Measurements from ENCODE around the gene RAB44.
A peak's percentile ranks its signal among the peaks of the same experiment; 100 is the strongest.
"Not testable (repeated sequence)": the region's sequence is repeated elsewhere in the genome, so short reads cannot be mapped to it uniquely, and the experiment has no call there.

RAB44 gene, protein sequence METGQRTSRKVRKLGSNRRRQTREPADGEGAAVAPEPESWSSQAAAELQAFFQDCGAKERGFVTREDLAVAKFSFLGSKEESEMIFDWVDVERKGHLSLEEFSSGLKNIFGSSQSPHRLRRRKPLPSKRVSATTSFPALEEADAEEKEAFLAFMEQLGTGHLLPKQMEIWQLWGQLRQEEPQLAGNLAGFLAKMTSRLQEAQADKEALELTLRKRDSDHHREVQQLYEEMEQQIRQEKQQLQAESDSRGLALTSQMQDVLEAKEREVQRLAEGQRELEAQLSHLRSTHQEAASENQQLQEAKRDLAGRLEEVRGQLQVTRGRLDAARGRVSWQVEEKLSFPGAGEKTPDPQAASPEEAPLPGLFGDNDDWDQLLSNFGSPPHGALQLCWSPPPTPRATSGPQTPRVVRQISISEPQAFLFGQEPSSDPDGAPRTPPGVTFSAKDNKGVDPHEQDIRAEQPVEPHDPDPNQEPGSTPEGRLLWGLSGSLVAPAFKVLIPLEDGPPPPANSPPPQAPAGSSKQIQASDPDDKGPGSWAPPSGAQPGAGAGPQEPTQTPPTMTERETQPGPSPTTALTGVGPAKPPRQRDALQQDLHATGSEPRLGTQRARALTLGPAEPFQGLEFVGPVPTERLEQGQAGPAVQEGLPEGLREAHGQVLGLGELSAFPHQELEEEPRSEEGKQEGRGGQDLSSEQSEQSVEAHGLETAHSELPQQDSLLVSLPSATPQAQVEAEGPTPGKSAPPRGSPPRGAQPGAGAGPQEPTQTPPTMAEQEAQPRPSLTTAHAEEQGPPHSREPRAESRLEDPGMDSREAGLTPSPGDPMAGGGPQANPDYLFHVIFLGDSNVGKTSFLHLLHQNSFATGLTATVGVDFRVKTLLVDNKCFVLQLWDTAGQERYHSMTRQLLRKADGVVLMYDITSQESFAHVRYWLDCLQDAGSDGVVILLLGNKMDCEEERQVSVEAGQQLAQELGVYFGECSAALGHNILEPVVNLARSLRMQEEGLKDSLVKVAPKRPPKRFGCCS

DNA sequence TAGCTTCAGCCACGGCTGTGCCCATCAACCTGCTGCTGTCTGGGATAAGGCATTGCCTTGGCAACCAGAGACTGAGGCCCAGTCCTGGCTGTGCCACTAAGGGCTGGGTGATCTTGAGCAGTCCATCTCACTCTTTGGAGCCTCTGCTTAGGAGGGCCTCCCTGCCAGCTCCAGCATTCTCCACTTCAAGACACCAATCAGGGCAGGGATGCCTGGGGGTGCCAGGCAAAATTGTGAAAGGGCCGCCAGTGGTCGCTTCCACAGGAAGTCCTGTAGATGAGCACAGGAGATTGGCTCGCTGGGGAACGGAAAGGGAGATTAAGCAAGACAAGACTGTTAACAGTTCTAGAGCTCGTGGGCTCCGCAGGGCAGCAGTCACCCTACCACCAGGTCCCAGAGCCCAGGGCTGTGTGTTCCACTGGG, at the start of gene RAB44:
RAB44 (plus strand) TSS at position 346 of the 423 bp plus-strand sequence. CDS start 6,410 bp downstream, outside the sequence.
- no peak for DNase-seq

DNA sequence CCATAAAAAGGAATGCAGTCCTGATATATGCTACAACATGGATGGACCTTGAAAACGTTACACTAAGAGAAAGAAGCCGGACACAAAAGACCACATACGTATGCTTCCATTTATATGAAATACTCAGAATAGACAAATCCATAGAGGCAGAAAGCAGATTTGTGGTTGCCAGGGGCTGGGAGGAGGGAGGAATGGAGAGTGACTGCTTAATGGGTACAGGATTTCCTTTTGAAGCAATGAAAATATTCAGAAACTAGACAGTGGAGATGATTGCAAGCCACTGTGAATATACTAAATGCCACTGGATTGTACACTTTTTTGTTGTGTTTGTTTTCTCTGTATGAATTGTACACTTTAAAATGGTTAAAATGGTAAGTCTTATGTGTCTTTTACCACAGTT, 48.5 kb upstream of the RAB44 start:
- no peak for DNase-seq

DNA sequence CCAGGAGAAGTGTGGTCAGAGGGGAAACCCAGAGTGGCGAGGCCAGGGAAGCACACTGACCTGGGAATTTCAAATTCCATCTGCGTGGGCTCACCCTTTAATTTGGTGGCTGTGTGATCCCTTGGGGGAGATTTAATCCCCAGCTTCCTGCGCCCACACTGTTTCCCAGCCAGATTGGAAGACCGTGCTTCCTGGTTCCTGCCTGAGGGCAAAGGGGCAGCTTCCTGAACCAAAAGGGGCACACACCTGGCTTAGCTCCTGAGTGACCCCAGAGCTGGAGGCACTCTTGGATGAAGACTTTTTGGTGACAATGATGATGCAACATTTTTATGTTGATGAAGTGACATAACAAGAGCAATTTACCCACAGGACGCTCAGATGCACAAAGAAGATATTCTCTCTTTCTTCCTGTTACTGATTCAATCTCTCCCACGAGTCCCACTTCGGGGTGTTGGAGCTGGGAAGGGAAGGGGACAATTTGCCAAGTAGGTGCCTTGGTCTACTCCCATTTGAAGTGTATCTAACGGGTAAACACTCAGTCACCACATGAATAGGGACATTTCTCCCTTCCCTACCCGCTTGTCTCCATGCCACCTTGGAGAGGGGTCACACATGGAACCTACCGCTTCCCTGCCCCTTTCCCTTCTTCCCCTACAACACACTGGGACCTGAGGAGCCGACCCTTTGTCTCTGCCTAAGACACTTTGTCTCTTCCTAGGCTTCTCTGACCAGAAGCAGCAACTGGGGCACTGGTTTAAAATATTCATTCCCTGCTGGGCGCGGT, 47.7 kb upstream of the RAB44 start:
- no peak for DNase-seq

DNA sequence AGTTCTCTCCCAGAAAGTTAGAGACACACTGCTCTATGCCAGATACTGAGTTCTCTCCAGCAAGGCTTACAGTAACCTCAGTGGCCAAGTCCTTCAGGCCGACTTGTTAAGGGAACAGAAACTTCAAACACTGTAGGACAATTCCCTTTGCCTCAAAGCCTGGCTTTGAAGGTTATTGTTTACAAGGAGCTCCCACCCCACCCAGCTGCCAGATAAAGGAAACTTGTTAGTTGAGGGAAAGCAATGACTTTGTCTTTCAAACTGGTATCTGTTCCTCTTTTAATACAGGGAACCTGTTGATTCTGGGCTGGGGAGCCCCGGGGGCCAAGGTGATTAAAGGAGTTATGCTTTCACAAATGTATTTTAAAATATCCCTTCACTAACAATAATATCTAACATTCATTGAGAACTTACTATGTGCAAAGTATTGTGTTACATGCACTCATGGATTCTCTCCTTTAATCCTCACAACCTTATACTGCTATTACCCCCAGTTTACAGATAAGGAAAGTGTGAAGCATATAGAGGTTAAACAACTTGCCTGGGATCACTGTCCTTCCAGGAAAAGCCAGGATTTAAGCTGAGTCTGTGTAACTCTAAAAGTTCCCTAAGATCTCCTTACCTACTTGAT, 46.7 kb upstream of the RAB44 start:
- DNase-seq: peak in 1 of 56 donors; percentile 8

DNA sequence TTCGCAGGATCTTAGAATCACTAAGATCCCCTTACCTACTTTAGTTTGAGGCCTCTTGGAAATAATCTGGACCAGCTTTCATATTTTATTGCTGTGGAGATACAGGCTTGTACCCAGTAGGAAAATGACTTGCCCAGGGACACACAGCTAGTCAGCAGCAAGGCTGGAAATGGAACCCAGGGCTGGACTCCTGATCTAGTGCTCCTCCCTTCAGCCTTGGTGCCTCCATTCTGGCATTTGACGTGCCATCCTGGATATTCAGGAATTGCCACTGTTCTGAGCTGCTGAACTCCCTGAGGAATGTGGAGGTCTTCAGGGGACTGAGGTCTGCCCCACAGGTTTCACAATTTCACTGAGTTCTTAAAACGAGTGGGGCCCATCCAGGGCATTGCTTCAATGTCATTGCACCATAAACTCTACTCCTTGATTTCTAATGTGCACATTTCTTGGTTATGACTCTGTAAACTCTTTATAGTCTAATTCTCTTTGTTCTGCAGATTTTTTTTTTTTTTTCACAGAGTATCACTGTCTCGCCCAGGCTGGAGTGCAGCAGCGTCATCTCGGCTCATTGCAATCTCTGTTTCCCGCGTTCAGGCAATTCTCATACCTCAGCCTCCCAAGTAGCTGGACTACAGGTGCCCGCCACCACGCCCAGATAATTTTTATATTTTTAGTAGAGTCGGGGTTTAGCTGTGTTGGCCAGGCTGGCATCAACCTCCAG, 45.8 kb upstream of the RAB44 start:
- DNase-seq: no peak

DNA sequence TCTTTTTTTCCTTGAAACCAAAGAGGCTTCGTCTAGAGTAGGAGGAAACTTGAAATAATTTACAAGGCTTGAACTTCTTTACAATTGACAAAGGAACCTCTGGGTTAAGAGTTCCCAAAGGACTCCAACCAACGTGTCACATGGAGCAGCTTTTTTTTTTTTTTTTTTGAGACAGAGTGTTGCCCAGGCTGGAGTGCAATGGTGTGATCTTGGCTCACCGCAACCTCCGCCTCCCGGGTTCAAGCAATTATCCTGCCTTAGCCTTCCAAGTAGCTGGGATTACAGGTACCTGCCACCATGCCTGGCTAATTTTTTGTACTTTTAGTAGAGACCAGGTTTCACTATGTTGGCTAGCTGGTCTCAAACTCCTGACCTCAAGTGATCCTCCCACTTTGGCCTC, 43.2 kb upstream of the RAB44 start:
- not testable (repeated sequence) for DNase-seq

DNA sequence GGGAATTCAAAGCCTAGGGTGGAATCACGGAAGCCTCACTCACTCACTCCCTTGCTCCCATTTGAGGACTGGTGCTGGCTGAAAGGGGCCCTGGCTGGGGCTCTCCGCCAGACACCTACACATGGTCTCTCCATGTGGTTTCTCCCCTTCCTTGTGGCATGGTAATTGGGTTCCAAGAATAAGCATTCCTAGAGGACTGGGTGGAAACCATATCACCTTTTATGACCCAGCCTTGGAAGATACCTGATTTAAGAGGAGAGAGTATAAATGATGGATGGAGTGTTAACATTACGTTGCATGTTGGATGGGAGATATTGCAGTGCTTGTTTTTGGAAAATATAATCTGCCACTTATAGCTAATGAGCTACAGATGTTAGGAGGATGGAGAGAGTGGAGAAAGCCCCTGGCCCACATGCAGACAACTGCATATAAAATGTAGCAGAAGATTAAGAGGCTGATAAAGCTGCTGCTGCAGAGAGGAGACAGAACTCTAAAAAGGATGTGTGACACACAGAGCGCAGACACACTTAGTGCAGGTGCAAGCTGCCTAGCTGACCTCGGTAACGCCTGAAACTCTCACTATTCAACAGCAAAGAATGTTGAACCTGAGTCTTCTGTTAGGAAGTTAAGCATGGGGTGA, 42.4 kb upstream of the RAB44 start:
- no peak for DNase-seq

DNA sequence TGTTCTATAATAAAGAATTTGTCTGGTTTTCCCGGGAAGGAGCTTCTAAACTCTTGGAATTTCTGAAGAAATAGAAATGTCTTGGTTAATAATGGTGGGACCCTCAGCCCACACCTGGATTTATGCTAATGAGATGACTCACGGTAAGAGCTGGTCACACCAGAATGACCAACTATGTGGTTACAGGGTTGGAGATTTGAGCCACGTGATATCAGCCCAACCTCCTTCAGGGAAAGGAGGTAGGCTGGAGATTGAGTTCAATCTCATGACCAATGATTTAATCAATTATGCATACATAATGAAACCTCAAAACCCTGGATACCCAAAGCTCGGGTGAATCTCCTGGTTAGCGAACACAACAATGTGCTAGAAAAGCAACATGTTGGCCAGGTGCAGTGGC, 41.2 kb upstream of the RAB44 start:
- no peak for DNase-seq

DNA sequence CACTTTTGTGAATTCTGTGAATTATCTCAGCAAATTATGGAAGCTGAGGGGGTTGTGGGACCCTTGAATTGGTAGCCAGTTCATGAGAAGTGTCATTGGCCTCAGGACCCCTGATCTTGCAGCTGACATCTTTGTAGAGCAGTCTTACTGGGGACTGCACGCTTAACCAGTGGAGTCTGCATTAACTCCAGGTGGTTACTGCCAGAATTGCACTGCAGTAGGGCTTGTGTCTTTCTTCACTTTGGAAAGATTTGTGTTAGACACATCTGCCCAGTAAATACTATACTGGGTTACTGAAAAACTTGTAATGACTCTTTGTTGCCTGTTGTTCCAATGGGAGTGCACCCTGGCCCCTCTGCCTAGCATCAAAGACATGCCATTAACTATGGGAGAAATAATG, 40.4 kb upstream of the RAB44 start:
- DNase-seq: no peak

DNA sequence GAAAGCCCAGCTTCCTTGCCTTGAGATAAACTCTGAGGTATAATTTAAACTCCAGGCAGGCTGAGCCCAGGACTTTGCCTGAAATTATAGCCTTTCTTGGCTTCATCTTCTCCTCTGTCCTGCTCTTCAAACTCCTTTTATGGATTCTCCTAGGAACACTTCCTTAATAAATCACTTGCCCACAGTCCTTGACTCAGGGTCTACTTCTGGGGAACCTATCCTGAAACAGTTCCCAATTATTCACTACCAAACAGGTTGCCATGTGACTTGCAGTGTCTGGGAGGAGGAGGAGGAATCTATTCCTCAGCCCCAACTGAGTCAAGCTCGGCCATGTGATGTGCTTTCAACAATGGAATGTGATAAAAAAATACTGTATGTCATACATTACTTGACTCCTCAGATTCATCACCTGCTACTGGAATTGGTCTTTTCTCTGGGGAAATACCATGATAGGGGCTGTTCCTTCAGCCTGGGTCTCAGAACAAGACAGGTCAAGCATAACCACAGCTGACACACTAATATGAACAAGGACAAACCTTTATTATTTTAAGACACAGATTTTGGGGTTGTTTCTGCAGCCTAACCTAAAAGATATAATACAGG, 39.6 kb upstream of the RAB44 start:
- no peak for DNase-seq

DNA sequence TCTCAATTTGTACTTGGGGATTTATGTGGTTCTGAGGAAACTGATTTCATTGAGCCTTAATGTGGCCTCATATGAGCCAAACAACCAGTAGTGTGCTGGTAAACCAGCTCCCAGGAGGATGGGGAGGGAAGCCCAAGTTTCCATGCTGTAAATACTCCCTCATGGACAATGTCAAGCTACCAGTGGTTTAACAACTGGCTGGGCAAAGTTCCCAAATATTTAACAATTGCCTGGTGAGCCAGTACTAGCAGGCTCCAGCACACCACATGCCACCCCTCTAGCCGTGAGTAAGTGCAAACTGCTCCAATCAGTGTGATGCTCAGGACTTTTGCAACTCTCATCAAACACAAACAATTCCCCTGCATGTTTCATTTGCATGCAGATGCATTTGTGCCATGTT, 38.4 kb upstream of the RAB44 start:
- DNase-seq: no peak

DNA sequence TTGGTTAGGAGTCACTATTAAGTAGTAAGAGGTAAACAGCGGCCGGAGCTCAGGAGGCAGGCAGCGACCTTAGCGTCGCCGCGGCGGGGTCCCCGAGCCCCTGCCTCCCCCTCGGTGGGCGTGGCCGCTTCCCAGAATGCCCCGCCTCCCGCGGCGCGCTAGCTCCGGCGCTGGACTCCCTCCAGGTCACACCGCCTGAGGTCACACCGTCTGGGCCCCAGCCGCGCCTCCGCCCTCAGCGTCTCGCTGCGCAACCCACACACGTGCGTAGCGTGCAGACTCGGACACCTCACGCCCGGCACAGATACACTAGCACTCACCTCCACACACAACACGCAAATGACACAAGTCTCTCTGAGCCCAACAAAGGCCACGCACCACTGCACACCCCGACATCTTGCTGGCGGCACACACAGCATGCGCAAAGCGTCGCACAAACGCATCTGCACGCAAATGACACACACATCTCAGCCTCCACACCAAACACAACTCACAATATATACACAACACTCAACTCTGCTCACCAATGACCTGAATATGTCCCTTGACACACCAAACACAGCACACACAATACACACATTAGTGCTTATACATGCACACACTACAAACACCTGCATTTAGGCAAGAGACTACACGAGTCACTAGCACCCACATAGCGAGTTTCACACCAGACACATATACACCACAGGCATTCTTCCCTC, 36.7 kb upstream of the RAB44 start:
- DNase-seq: peak in 12 of 56 donors; percentile 5 to 60 (median 22)

DNA sequence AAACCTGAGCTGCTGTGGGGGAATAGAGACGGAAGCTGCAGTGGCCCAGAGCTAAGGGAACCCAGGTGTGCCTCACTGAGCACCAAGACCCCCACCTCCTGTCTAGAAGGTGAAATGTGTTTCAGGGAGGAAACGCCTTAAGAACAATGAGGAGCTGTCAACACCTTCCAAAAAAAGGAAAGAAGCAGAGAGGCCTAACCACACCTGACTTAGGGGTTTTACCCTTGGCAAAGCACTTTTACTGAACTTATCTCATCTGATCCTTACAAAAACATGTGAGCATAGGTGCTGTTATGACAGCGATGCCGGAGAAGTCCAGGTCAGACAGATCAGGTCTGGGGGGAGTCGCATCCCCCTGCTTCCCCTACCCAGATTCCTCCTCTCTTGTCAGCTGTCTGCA, 35.2 kb upstream of the RAB44 start:
- no peak for DNase-seq

DNA sequence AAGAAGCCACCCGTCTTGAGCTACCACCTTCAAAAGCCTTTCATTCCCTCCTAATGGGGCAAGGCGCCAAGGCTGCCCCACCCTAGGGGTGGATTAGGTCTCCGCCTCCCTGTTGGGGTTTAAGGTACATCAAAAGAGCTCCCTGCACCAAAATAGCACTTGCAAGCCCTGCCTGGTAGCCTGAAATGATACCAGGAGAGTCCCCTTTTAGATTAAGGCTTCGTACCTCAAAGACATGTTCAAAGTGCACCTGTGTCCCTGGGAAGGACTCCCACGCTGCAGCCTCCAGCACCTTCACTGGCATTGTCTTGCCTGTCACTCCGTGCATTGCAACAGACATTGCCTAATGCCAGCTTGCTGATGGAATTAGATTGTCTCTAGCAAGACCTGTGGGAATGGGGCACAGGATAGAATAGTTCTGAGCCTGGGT, 34.8 kb upstream of the RAB44 start:
- DNase-seq: no peak

DNA sequence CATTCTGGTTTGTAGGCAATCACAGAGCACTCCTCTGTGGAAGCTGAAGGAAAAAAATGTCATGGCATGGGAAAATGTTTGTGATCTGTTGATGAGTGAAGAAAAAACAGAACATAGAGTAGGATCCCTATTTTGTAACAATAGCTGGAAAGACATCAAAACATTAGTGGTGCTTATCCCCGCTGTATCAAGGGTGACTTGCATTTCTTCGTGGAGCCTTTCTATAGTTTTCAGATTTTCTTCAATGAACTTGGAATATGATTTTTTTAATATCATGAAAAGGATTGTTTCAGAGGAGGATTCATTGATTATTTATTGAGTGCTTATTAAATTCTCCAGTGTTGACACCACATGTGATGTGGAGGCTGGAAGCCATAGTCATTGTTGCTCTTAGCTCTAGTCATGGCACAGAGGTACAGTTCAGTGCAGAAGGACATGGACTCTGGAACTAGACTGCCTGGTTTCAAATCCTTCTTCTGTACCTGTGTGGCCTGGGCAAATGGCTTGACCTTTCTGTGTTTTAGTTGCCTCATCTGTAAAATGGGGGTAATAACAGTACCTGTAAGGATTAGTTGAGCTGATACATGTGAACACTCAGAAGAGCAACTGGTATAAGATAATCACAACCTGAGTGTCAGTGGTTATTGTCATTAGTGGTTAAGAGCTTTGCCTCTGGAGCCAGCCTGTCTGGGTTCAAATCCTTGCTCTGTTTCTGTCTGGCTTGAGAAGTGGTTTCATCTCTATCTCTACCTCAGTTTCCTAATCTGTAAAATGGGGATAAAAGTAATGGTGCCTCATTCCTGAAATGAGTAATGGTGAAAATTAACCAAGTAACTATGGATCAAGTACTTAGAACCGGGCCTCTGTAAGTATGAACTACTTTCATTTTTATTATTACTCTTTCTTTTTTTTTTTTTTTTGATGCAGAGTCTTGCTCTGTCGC, 33.9 kb upstream of the RAB44 start:
- no peak for DNase-seq

DNA sequence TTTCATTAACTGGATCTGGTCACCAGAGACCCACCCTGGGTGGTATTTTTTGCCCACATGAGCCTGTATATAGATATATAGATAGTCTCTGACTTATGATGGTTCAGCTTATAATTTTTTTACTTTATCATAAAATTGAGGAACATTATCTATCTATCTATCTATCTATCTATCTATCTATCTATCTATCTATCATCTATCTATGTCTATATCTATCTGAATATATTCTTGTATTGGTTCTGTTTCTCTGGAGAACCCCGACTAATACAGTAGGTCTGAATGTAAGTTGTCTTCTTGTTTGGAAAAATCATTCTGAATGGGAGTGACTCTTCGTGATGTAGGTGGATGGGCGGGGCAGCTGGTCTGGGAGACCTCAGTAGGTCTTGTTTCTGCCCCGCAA, 32.4 kb upstream of the RAB44 start:
- DNase-seq: no peak

DNA sequence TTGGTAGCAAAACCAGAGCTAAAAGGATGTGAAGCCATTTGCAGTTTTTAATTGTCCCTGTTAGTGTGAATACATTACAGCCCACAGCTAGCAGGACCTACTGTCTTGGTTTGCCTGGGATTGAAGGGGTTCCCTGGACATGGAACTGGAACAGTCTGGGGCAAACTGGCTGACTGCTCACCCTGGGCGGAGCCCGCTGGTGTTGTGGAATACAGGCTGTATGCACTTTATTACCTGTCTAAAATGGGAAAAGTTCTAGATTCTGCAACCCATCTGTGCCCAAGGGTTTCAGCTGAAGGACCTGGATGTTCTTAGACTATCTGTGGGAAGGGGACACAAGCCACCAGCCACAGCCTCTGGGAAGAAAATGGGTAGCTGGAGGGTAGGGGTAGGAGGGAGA, 31.3 kb upstream of the RAB44 start:
- no peak for DNase-seq

Measured in amygdala (tissue), 56 donors.